Ovary (tissue), 9 donors: Measurements from ENCODE around the gene PKP3. TPM values are rescaled to one million over a fixed set of nuclear protein-coding genes. Genes with fewer than 3 reads are reported as not detected.

Source experiments
- DNase-seq, 5 donors: peaks; one replicate each; pipeline ENCODE4 v3.0.0-alpha.2; 2019 to 2020
- H3K27ac ChIP-seq, 2 donors: fragments of 200-600 bp; one replicate each; pipeline versions ENCODE4 v1.5.1 to v1.8.0; 2019 to 2022
- H3K27me3 ChIP-seq: fragments of 200-600 bp; one replicate; pipeline ENCODE4 v1.8.0; 2022
- H3K36me3 ChIP-seq: fragments of 200-600 bp; sonication (generic); one replicate; pipeline ENCODE4 v1.5.1; 2019
- H3K4me1 ChIP-seq: one replicate; pipeline ENCODE4 v1.8.1; 2013; ENCODE audit warnings: mild to moderate bottlenecking, moderate library complexity; ENCODE audit not compliant: insufficient read depth
- H3K4me3 ChIP-seq: fragments of 200-600 bp; sonication (generic); one replicate; pipeline ENCODE4 v1.5.1; 2017
- H3K9me3 ChIP-seq, 2 donors: fragments of 200-600 bp in 1 of 2; sonication (generic) in 1 of 2; one replicate each; pipeline versions ENCODE4 v1.5.1 to v1.8.1; 2013 to 2019; ENCODE audit warnings: mild to moderate bottlenecking in 1 of 2, moderate library complexity in 1 of 2
- CTCF ChIP-seq, 3 donors: fragments of 450-650 bp in 2 of 3; fragments of 200-600 bp in 1 of 3; IDR thresholded peaks; one replicate each; pipeline versions ENCODE4 v1.5.1 to v1.8.0; 2016 to 2022; ENCODE audit warnings: antibody characterized with exemption in 3 of 3, mild to moderate bottlenecking in 1 of 3
- EP300 ChIP-seq: sonication (generic); formaldehyde crosslinking; IDR thresholded peaks from one replicate; pipeline ENCODE4 v1.6.1; 2017; ENCODE audit warnings: antibody characterized with exemption
- POLR2A ChIP-seq: fragments of 450-650 bp; IDR thresholded peaks from one replicate; pipeline ENCODE4 v1.6.1; 2017; ENCODE audit warnings: antibody characterized with exemption, mild to moderate bottlenecking, moderate library complexity
- WGBS, 3 donors: extraction: QIAGEN DNeasy Blood & Tissue Kit in 1 of 3; methylation state at CpG; one replicate each; pipeline versions ENCODE4 v1.1.5 to v1.1.7; 2013 to 2017; 5-methylcytosine and 5-hydroxymethylcytosine counted together
- intact Hi-C, 4 donors: fragments of 100-400 bp; cut with DNase I; formaldehyde crosslinking; loops; one replicate each; pipeline versions ENCODE4 v1.11.0 to v1.15.1; 2022 to 2023
- polyA plus RNA-seq, 2 donors: library from polyadenylated mRNA; stranded (reverse); fragments of 200-250 nt in 1 of 2; fragments of 350-450 nt in 1 of 2; fragmentation: Illumina TruSeq in 1 of 2; extraction: RNeasy Lipid Tissue Mini Kit (QIAGEN cat#74804) in 1 of 2; gene quantifications; one replicate each; pipeline ENCODE4 v1.2.3, GENCODE V29; 2013 to 2014
- total RNA-seq, 7 donors: library from RNA; depleted of rRNA in 2 of 7; stranded (reverse); fragments of >200 nt in 2 of 7; fragmentation: NEBNext Ultra II Directional in 3 of 7; extraction: Animal tissue kit (Norgen Biotek cat#: 25700) in 3 of 7; gene quantifications; one replicate each; pipeline versions ENCODE4 v1.1.0 to v1.2.4, GENCODE V29; 2016 to 2023
- donor health status: DM: no; HTN: no; CAD: no; lungs with moderate emphysema.
- donor health status: DM: no; HTN: no; CAD: no.
- donor health status: Bipolar disorder and iron deficiency.
- donor health status: DM: yes; HTN: yes; CAD: no.
- donor health status: DM: no; HTN: no; CAD: no.
- donor health status: DM: yes; HTN: yes; CAD: no.

Gene PKP3
- total and polyA plus RNA-seq, 9 donors: 0.21 to 56.8 (median 3.0) TPM; not detected in 1

DNA sequence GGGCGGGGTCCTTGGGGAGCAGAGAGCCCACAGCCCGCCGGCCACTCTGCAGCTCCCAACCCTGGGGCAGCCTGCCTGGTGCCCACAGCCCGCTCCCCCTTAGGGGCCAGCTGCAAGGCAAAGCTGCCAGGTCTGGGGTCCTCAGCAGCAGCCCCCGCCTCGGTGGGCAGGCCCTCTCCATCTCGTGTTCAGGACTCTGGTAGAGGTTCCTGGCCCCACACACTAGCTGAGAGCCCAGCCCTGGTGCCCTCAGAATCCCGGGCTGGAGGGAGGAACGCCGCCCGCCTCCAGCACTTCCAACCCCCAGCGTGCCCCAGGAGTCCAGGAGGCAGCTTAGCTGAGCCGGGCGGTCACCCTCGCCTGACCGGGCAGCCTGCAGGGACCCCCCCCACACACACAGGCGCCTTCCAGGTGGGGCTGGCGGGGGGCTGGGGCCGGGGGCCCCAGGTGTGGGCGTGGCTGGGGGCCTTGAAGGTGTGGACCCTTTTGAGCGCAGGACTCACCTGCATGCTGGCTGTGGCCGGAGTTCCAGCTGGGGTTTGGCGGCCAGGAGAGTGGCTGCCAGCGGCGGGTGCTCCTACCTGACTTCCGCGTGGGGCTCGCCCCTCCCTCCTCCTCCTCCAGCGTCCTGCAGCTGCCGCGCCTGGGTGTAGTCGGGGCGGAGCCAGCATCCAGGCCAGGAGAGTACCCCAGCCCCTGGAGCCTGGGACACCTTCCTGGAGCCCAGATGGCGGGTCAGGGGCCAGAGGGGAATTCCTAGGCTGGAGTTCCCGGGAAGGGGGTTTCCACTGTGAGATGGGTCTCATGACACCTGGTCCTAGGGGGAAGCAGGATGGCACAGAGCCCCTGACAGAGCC lies 47.6 kb downstream of the PKP3 start, which contains the start of gene ANO9:
Gene ANO9, minus strand, starts transcription at position 594 of the 857 bp plus-strand sequence. Its CDS starts 85 bp downstream, at position 509.
- peak within 1 kb of the TSS; percentile 22 for H3K4me3 ChIP-seq
- H3K27me3 ChIP-seq: no peaks in the 10 kb centered on the region
- intact Hi-C loops: no loop called here
- no peaks in the 10 kb centered on the region for H3K4me1 ChIP-seq
- peak in 1 of 5 donors; percentile 24 for DNase-seq
- no peak within 1 kb of the TSS for H3K27ac ChIP-seq
- TF ChIP-seq CTCF (IDR thresholded peaks at IDR 0.05) (no peak), EP300 (no peak), POLR2A (no peak)
- H3K36me3 ChIP-seq: no peaks in the 10 kb centered on the region
- no peaks in the 10 kb centered on the region for H3K9me3 ChIP-seq
- 6 to 16% (median 7%) methylated on average over 29 to 35 of the region's 35 CpGs for WGBS, 3 donors

GRCh38 chr11:442611-443081 lies 48.6 kb downstream of the PKP3 start:
- H3K36me3 ChIP-seq: no peaks in the 10 kb centered on the region
- intact Hi-C loops: no loop called here
- H3K27me3 ChIP-seq: no peaks in the 10 kb centered on the region
- peak in 1 of 5 donors; percentile 18 for DNase-seq
- no peaks in the 10 kb centered on the region for H3K9me3 ChIP-seq
- no peak overlapping the region for H3K27ac ChIP-seq
- no peak overlapping the region for H3K4me3 ChIP-seq
- 16 to 40% (median 26%) methylated on average over 6 to 16 of the region's 16 CpGs for WGBS, 3 donors
- no peaks in the 10 kb centered on the region for H3K4me1 ChIP-seq
- no peak for TF ChIP-seq CTCF (IDR thresholded peaks at IDR 0.05)
- TF ChIP-seq EP300: no peak
- TF ChIP-seq POLR2A: no peak

DNA sequence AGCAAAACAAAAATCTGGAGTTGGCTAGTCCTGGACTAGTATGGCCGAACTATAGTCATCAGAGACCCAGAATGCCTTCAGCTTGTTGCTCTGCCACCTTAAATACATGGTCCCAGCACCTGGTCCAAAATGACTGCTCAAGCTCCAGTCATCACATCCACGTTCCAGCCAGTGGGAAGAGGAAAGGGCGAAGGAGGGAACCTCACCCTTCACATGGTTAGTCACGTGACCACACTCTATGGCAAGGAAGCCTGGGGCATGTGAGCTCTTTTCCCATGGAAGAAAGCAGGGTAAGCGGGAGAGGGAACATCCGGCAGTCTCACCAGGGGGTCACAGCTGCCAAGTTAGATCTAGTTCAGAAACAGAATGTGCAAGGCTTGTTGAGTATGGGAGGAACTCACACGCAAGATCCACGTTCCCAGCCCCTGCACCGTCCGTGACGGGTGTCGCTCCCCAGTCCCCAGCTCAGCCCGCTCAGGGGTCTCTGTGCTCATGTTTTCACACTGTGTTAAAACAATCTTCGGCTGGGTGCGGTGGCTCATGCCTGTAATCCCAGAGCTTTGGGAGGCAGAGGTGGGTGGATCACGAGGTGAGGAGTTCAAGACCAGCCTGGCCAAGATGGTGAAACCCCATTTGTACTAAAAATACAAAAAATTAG lies 49.7 kb downstream of the PKP3 start:
- no peak overlapping the region for H3K27ac ChIP-seq
- DNase-seq: peak in 1 of 5 donors; percentile 12
- no peaks in the 10 kb centered on the region for H3K9me3 ChIP-seq
- WGBS, 3 donors: 55 to 61% (median 59%) methylated on average over 16 of the region's 16 CpGs
- no peaks in the 10 kb centered on the region for H3K36me3 ChIP-seq
- H3K4me3 ChIP-seq: no peak overlapping the region
- H3K4me1 ChIP-seq: no peaks in the 10 kb centered on the region
- no peak for TF ChIP-seq EP300
- TF ChIP-seq POLR2A: no peak
- TF ChIP-seq CTCF (IDR thresholded peaks at IDR 0.05): no peak
- intact Hi-C loops: no loop called here
- H3K27me3 ChIP-seq: no peaks in the 10 kb centered on the region

GRCh38 chr11:444396-445144 lies 50.6 kb downstream of the PKP3 start:
- peak in 1 of 5 donors; percentile 16 for DNase-seq
- Histone ChIP-seq H3K9me3 (no peaks in the 10 kb centered on the region), H3K4me3 (no peak overlapping the region), H3K27me3 (no peaks in the 10 kb centered on the region), H3K36me3 (no peaks in the 10 kb centered on the region), H3K4me1 (peaks cover 2% of the 10 kb centered on the region), H3K27ac (no peak overlapping the region)
- no peak for TF ChIP-seq POLR2A
- no peak for TF ChIP-seq CTCF (IDR thresholded peaks at IDR 0.05)
- TF ChIP-seq EP300: no peak
- WGBS, 3 donors: 7 to 14% (median 10%) methylated on average over 12 of the region's 12 CpGs
- intact Hi-C loops: loop anchor here in 3 of 4 donors (5.0 kb wide), 3 partner anchors 68 to 207 kb away; partner anchors contain the start of genes IFITM2 (in 1 of the 3), PSMD13 (in 1 of the 3) and SIRT3 (in 1 of the 3)
